Activated CD8-positive, alpha-beta memory T cell treated with anti-CD3 and anti-CD28 coated beads, Interleukin-2, amount 50 U/mL, for 4 hours (primary cell): ENCODE results near the gene FBF1.
"Not testable (repeated sequence)": the region's sequence is repeated elsewhere in the genome, so short reads cannot be mapped to it uniquely, and the experiment has no call there.

ENCODE experiments used
- DNase-seq: peaks from one replicate; pipeline ENCODE4 v3.0.0-alpha.2; 2020

The FBF1 gene

GRCh38 chr17:75893305-75894048 is 47.4 kb downstream of the FBF1 start:
- no peak for DNase-seq

- no peak for DNase-seq
These were observed 48.2 kb downstream of the FBF1 start for GRCh38 chr17:75892556-75893224.

GRCh38 chr17:75891605-75892555 is 49.0 kb downstream of the FBF1 start:
- no peak for DNase-seq

GRCh38 chr17:75891022-75891604 is 49.7 kb downstream of the FBF1 start:
- no peak for DNase-seq

GRCh38 chr17:75889454-75889853 is 51.4 kb downstream of the FBF1 start:
- DNase-seq = no peak

GRCh38 chr17:75888484-75888883 is 52.4 kb downstream of the FBF1 start:
- no peak for DNase-seq

GRCh38 chr17:75885860-75886259 is 55.0 kb downstream of the FBF1 start:
- DNase-seq = not testable (repeated sequence)

- DNase-seq = no peak
These were observed 55.4 kb downstream of the FBF1 start for GRCh38 chr17:75885431-75885830.

GRCh38 chr17:75881678-75882454 is 59.0 kb downstream of the FBF1 start:
- DNase-seq = no peak

GRCh38 chr17:75880266-75880665 is 60.6 kb downstream of the FBF1 start:
- no peak for DNase-seq

GRCh38 chr17:75878174-75878998 is 62.5 kb downstream of the FBF1 start, which contains the start of gene TRIM47:
TSS of gene TRIM47 (minus strand) at chr17:75878581. CDS start at chr17:75878548, 33 bp downstream.
- no peak for DNase-seq

GRCh38 chr17:75877752-75878173 is 63.1 kb downstream of the FBF1 start:
- peak; percentile 69 for DNase-seq

- DNase-seq = no peak
These were observed 63.7 kb downstream of the FBF1 start for GRCh38 chr17:75876938-75877751.

- DNase-seq = peak; percentile 76
These were observed 64.5 kb downstream of the FBF1 start for GRCh38 chr17:75876190-75876937.

- DNase-seq = no peak
These were observed 65.0 kb downstream of the FBF1 start for GRCh38 chr17:75875940-75876189.

- no peak for DNase-seq
These were observed 65.5 kb downstream of the FBF1 start for GRCh38 chr17:75875182-75875939.

- DNase-seq = no peak
These were observed 66.3 kb downstream of the FBF1 start for GRCh38 chr17:75874323-75875181.
